ENCODE data around the gene SEMG2. TPM values are rescaled to one million over a fixed set of nuclear protein-coding genes. Genes with fewer than 3 reads are reported as not detected.

The SEMG2 gene
- total and polyA plus RNA-seq, 2 experiments from 2014 or later, result not detected

DNA sequence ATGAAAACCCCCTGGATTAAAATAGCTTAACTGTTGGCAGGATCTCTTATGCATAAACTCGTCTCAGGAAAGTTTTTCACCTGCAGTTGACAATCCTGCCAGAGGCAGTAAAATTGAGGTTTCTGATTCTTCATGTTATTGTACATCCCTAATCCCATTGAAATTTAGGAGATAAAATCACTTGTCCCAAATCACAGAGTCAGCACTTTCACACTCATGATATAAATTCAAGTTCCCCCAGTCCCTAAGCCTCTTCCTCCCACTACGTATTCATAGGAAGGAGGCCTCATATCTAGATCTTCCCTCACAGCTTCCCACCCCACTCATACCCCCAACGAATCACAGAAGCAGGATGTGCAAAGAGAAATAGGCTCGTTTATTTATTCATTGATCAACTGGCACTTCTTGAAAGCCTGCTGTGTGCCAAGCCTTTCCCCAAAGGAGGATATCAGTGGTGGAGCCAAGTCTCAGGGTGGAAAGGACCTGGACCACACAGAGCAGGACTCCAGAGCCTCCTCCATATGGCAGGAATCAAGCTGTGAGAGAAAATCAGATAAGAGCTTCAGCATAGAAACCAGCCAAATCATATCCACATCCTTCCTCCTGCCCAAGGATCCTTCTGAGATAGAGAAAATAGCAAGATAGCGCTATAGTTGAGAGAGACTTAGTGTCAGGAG is 30.8 kb downstream of the SEMG2 start:
- DNase-seq (ENCODE audit: low read depth in 1 of 2, low spot score in 1 of 2), result no peak
- TF ChIP-seq, protein P1, sequence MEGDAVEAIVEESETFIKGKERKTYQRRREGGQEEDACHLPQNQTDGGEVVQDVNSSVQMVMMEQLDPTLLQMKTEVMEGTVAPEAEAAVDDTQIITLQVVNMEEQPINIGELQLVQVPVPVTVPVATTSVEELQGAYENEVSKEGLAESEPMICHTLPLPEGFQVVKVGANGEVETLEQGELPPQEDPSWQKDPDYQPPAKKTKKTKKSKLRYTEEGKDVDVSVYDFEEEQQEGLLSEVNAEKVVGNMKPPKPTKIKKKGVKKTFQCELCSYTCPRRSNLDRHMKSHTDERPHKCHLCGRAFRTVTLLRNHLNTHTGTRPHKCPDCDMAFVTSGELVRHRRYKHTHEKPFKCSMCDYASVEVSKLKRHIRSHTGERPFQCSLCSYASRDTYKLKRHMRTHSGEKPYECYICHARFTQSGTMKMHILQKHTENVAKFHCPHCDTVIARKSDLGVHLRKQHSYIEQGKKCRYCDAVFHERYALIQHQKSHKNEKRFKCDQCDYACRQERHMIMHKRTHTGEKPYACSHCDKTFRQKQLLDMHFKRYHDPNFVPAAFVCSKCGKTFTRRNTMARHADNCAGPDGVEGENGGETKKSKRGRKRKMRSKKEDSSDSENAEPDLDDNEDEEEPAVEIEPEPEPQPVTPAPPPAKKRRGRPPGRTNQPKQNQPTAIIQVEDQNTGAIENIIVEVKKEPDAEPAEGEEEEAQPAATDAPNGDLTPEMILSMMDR (IDR thresholded peaks at IDR 0.05; ENCODE audit: low read depth, low read length), result no peak
- Histone ChIP-seq H3K27me3 (peaks cover 9% of the 10 kb centered on the region), H3K4me3 (no peak overlapping the region), H3K36me3 (no peaks in the 10 kb centered on the region), H3K27ac (no peak overlapping the region), H3K4me1 (ENCODE audit: low read depth) (no peaks in the 10 kb centered on the region), H3K9me3 (ENCODE audit: low read depth) (no peaks in the 10 kb centered on the region)

DNA sequence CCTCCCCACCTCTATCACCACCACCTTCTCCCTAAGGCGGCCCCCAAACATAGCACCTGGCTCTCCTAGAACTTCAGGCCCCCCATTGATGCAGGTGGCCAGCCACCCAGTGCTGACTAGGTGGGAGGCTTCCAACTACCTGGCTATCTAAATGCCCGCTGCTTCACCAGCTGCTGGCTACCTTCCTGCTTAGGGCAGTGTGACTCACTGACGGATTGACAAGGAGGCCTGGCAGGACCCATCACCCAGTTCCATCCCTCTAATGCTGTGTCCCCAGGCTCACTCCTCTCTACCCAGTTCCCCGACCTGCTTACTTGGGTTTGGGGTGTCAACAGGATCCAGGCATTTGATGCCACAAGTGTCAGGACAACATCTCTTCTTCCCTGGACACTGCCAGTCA is 32.1 kb downstream of the SEMG2 start:
- TF ChIP-seq, protein P1 (IDR thresholded peaks at IDR 0.05; ENCODE audit: low read depth, low read length), result no peak
- Histone ChIP-seq H3K27me3 (peaks cover 5% of the 10 kb centered on the region), H3K9me3 (ENCODE audit: low read depth) (no peaks in the 10 kb centered on the region), H3K4me1 (ENCODE audit: low read depth) (no peaks in the 10 kb centered on the region), H3K4me3 (no peak overlapping the region), H3K27ac (no peak overlapping the region), H3K36me3 (no peaks in the 10 kb centered on the region)
- DNase-seq (ENCODE audit: low read depth in 1 of 2, low spot score in 1 of 2), result no peak

DNA sequence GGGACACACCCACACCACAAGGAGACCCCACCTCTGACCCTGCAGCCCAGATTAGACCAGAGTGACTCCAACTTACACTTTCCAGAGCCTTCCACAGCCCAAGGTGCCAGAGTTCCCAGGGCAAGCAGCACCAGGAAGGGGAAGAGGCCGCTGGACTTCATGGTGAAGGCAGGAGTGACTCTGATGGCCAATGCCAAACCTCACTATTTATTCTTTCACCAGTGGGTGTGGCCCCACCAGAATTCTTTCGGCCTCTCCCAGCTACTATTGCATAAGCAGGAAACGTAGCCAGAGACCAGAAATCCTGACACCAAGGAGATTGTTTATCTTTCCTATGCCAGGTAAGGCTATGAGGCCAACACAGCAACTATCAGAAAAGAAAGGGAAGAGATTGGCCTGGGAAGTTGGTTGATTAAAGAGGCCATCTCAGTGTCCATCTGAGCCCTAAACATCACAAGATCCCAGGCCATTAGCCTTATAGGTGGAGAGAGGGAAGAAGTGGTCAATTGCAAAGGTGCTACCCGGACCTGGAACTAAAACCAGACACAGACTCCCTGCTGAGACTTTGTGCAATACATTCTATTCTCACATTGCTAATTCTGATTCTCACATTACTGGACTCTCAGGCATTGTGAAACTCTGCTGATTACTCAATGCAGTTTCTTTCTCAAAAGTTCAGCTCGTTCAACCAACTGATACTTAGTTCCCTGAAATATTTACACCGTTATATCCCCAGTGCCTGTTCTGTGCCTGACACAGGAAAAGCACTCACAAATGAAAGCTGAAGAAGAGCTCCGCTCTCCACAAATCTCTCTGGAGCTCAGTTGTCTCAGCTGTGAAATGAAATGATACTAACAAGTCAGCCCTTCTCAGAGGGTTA is 33.5 kb downstream of the SEMG2 start, which contains the start of gene SLPI:
Gene SLPI (minus strand): TSS at position 182 of the 880 bp plus-strand sequence. CDS start 21 bp downstream, at position 161.
- Histone ChIP-seq H3K36me3 (no peaks in the 10 kb centered on the region), H3K27me3 (no peaks in the 10 kb centered on the region), H3K4me3 (no peak within 1 kb of the TSS), H3K9me3 (ENCODE audit: low read depth) (no peaks in the 10 kb centered on the region), H3K4me1 (ENCODE audit: low read depth) (no peaks in the 10 kb centered on the region), H3K27ac (no peak within 1 kb of the TSS)
- TF ChIP-seq, protein P1 (IDR thresholded peaks at IDR 0.05; ENCODE audit: low read depth, low read length), result no peak
- DNase-seq (ENCODE audit: low read depth in 1 of 2, low spot score in 1 of 2), result peak in 1 of 2 donors; percentile 84

DNA sequence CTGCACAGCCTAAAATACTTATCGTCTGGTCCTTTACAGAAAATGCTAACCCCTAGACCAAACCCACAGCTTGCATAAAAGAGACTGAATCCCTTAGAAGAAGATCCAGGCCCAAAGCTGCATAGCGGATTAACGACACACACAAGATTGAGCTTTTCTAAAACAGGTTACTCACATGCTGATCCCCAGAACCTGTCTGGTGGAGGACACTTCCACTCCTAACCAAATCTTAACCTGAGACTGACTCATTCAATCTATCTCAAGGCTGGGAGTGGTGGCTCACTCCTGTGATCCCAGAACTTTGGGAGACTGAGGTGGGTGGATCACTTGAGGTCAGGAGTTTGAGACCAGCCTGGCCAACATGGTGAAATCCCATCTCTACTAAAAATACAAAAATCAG is 36.0 kb downstream of the SEMG2 start:
- DNase-seq (ENCODE audit: low read depth in 1 of 2, low spot score in 1 of 2), result no peak
- H3K27me3 ChIP-seq, result no peaks in the 10 kb centered on the region
- H3K36me3 ChIP-seq, result no peaks in the 10 kb centered on the region
- H3K9me3 ChIP-seq (ENCODE audit: low read depth), result no peaks in the 10 kb centered on the region
- TF ChIP-seq, protein P1 (IDR thresholded peaks at IDR 0.05; ENCODE audit: low read depth, low read length), result no peak
- no peaks in the 10 kb centered on the region for H3K4me1 ChIP-seq (ENCODE audit: low read depth)
- no peak overlapping the region for H3K27ac ChIP-seq
- no peak overlapping the region for H3K4me3 ChIP-seq

DNA sequence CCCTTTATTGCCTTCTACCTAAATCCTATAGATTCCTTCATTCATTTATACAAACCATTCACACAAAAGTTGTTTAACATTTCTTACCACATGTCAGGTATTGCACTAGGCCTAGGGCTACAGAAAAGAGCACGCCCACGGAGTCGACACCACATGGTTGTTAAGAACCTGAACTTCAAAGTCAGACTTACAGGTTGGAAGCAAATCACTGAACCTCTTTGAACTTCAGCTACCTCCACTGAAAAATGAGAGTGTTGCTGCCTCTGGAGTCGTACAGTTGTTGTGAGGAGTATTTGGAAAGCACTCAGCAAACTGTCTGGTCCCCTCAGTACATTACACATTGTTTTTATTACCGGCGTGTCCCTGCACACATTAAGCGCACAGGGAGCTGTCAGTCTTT is 36.5 kb downstream of the SEMG2 start:
- H3K27ac ChIP-seq, result no peak overlapping the region
- DNase-seq (ENCODE audit: low read depth in 1 of 2, low spot score in 1 of 2), result no peak
- H3K4me3 ChIP-seq, result no peak overlapping the region
- no peaks in the 10 kb centered on the region for H3K27me3 ChIP-seq
- TF ChIP-seq, protein P1 (IDR thresholded peaks at IDR 0.05; ENCODE audit: low read depth, low read length), result no peak
- H3K9me3 ChIP-seq (ENCODE audit: low read depth), result no peaks in the 10 kb centered on the region
- no peaks in the 10 kb centered on the region for H3K36me3 ChIP-seq
- no peaks in the 10 kb centered on the region for H3K4me1 ChIP-seq (ENCODE audit: low read depth)

Measured in cardiac muscle cell (in vitro differentiated cells and primary cell).